Measurements from ENCODE around the gene HOXB5.

Gene HOXB5

DNA sequence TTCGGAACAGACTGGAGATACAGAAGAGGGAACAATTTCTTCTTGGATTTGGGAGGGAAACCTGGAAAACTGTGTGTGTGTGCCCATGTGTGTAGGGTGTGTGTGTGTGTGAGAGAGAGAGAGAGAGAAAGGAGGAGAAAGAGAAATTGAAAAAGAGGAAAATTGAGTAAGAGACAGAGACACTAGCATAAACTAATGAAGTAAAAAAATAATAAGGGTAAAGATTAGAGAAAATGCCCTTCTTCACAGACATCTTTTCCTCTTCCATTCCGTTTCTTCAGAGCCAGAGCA, 34.8 kb downstream of the HOXB5 start:
- no peaks in the 10 kb centered on the region for H3K4me1 ChIP-seq (ENCODE audit: control insufficient read depth, low read length)
- no peak overlapping the region for H3K27ac ChIP-seq (ENCODE audit: low read depth, low read length)
- H3K9me2 ChIP-seq (replicated peaks; ENCODE audit: control insufficient read depth, low read length) = no peaks in the 10 kb centered on the region
- H3K9me3 ChIP-seq (ENCODE audit: control insufficient read depth, insufficient read depth, low read length) = no peaks in the 10 kb centered on the region
- H3K36me3 ChIP-seq (ENCODE audit: control insufficient read depth, low read length) = no peaks in the 10 kb centered on the region
- H4K20me1 ChIP-seq (ENCODE audit: control insufficient read depth, insufficient read depth, low read depth, low read length) = no peaks in the 10 kb centered on the region
- no peaks in the 10 kb centered on the region for H3F3A ChIP-seq (ENCODE audit: control insufficient read depth, insufficient read depth)
- no peak overlapping the region for H3K4me3 ChIP-seq (ENCODE audit: low read length)
- no peak overlapping the region for H3K4me2 ChIP-seq (ENCODE audit: low read length)
- H3K79me2 ChIP-seq (ENCODE audit: control insufficient read depth, low read length) = no peaks in the 10 kb centered on the region
- TF ChIP-seq EZH2phosphoT487 (IDR thresholded peaks at IDR 0.05; ENCODE audit: borderline replicate concordance, low read length) (no peak), CTCF (IDR thresholded peaks at IDR 0.05; ENCODE audit: low read depth, low read length, poor library complexity, severe bottlenecking) (no peak)
- peaks cover 3% of the 10 kb centered on the region; the same call in 1 of the 2 replicates for H3K27me3 ChIP-seq (ENCODE audit: control insufficient read depth, low read length)

GRCh38 chr17:48558057-48558830, 35.3 kb downstream of the HOXB5 start:
- Histone ChIP-seq H4K20me1 (ENCODE audit: control insufficient read depth, insufficient read depth, low read depth, low read length) (no peaks in the 10 kb centered on the region), H3K9me3 (ENCODE audit: control insufficient read depth, insufficient read depth, low read length) (no peaks in the 10 kb centered on the region), H3K36me3 (ENCODE audit: control insufficient read depth, low read length) (no peaks in the 10 kb centered on the region), H3K27me3 (ENCODE audit: control insufficient read depth, low read length) (peaks cover 3% of the 10 kb centered on the region; the same call in 1 of the 2 replicates), H3K4me1 (ENCODE audit: control insufficient read depth, low read length) (no peaks in the 10 kb centered on the region), H3K79me2 (ENCODE audit: control insufficient read depth, low read length) (no peaks in the 10 kb centered on the region), H3K9me2 (replicated peaks; ENCODE audit: control insufficient read depth, low read length) (no peaks in the 10 kb centered on the region), H3K4me3 (ENCODE audit: low read length) (no peak overlapping the region), H3F3A (ENCODE audit: control insufficient read depth, insufficient read depth) (no peaks in the 10 kb centered on the region), H3K27ac (ENCODE audit: low read depth, low read length) (no peak overlapping the region), H3K4me2 (ENCODE audit: low read length) (no peak overlapping the region)
- TF ChIP-seq CTCF (IDR thresholded peaks at IDR 0.05; ENCODE audit: low read depth, low read length, poor library complexity, severe bottlenecking) (no peak), EZH2phosphoT487 (IDR thresholded peaks at IDR 0.05; ENCODE audit: borderline replicate concordance, low read length) (no peak)

GRCh38 chr17:48556576-48557401, 36.8 kb downstream of the HOXB5 start:
- Histone ChIP-seq H3F3A (ENCODE audit: control insufficient read depth, insufficient read depth) (no peaks in the 10 kb centered on the region), H3K79me2 (ENCODE audit: control insufficient read depth, low read length) (no peaks in the 10 kb centered on the region), H3K9me3 (ENCODE audit: control insufficient read depth, insufficient read depth, low read length) (no peaks in the 10 kb centered on the region), H3K4me2 (ENCODE audit: low read length) (no peak overlapping the region), H4K20me1 (ENCODE audit: control insufficient read depth, insufficient read depth, low read depth, low read length) (no peaks in the 10 kb centered on the region), H3K27ac (ENCODE audit: low read depth, low read length) (no peak overlapping the region), H3K4me1 (ENCODE audit: control insufficient read depth, low read length) (no peaks in the 10 kb centered on the region), H3K4me3 (ENCODE audit: low read length) (no peak overlapping the region), H3K36me3 (ENCODE audit: control insufficient read depth, low read length) (no peaks in the 10 kb centered on the region), H3K9me2 (replicated peaks; ENCODE audit: control insufficient read depth, low read length) (no peaks in the 10 kb centered on the region), H3K27me3 (ENCODE audit: control insufficient read depth, low read length) (peaks cover 3% of the 10 kb centered on the region; the same call in 1 of the 2 replicates)
- TF ChIP-seq EZH2phosphoT487 (IDR thresholded peaks at IDR 0.05; ENCODE audit: borderline replicate concordance, low read length) (no peak), CTCF (IDR thresholded peaks at IDR 0.05; ENCODE audit: low read depth, low read length, poor library complexity, severe bottlenecking) (no peak)
